Measurements from ENCODE around the gene EEF1A2.

The EEF1A2 gene

DNA sequence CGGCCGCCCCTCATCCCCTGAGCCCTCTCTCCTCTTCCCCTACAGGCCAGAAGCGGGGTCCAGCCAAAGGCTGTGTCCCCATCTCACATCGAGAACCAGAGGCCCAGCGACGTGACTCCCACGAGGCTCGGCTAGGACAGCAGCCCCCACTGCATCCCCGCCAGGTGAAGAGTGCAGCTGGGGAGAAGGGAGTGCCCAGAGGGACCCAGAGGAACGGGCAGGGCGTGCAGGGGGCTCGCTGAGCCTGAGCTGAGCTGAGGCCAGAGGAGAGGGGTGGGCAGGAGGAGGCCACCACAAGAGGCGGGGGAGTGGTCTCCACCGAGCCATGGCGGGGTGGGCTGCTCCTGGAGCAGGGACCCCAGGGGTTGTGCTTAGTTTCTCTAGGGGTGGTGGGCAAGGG lies 59.0 kb downstream of the EEF1A2 start:
- no peak for DNase-seq

- no peak for DNase-seq
Measured at GRCh38 chr20:63438121-63438520, 60.8 kb downstream of the EEF1A2 start.
